Midbrain (tissue), 1 donor: ENCODE results near the gene TCF21.
A peak's percentile ranks its signal among the peaks of the same experiment; 100 is the strongest.
"Not testable (repeated sequence)": the region's sequence is repeated elsewhere in the genome, so short reads cannot be mapped to it uniquely, and the experiment has no call there.

Source experiments
- DNase-seq: peaks from one replicate; lab custom pipeline; 2025; lab: John Stamatoyannopoulos, UW

Gene TCF21

GRCh38 chr6:133923938-133924593 is 35.2 kb downstream of the TCF21 start:
- DNase-seq: peak; percentile 85

DNA sequence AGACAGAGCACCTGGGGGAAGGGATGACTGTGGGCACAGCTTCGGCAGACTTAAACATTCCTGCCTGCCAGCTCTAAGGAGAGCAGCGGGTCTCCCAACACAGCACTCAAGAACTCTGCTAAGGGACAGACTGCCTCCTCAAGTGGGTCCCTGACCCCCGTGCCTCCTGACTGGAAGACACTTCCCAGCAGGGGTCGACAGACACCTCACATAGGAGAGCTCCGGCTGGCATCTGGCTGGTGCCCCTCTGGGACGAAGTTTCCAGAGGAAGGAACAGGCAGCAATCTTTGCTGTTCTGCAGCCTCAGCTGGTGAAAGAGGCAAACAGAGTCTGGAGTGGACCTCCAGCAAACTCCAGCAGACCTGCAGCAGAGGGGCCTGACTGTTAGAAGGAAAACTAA is 42.3 kb downstream of the TCF21 start:
- DNase-seq: not testable (repeated sequence)

- not testable (repeated sequence) for DNase-seq
Measured at GRCh38 chr6:133936352-133936751, 47.4 kb downstream of the TCF21 start.

DNA sequence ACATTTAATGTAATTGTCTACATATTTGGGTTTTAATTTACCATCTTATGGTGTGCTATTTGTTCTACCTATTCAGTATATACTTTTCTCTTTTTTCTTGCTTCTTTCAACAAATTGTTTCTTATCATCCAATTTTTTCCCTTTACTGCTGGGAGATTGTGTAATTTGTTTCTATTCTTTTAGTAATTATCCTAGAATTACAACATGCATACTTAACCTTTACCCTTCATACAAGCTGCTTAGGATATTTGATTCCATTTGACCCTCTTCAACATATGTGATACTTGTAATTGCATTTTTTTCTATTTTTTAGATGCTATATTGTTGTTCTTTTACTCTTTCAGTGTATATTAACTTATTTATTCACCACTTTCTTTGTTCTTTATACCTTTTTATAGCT is 49.0 kb downstream of the TCF21 start:
- DNase-seq: no peak

GRCh38 chr6:133938533-133938932 is 49.6 kb downstream of the TCF21 start:
- no peak for DNase-seq

DNA sequence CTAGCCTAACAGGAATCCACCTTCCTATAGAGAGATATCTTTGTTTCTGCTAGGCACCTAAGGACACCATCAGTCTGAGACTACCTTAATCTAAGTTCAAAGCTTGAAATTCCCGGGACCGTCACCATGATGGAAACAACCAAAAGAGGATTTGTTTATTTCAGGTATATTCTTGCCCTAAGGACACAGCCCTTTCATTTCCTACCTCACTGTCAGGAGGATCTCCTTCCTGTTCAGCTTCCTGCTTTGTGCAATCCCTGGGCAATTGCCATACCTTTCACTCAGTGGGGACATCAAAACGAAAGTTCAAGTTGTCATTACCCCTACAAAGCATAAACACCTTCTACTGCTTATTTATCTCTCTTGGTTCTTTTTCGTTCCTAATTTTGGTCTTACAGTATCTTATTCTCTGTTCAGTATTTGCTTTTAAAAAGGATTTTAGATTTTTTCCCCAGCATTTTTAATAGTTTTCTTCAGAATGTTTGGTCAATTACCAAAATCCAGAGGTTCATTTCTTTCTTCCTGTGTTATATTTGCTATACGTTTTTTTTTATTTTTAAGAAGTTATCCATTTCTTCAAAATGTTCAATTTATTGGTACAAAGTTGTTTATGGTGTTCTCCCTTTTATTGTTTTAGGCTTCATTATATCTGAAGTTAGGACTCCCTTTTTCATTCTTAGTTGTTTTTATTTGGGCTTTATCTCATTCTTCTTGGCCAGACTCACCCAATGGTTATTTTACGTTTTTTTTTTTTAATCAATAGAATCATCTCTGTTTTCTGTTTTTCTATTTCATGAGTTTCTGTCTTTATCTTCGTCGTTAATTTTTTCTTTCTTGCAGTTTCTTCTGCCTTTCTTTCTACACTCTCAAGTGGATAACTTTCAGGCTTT is 51.1 kb downstream of the TCF21 start:
- DNase-seq: no peak
